ENCODE data around the gene WLS. TPM values are rescaled to one million over a fixed set of nuclear protein-coding genes. Genes with fewer than 3 reads are reported as not detected.

The WLS gene
- total RNA-seq, 2 donors from 2014 or later: 0.11 TPM; not detected in 1

DNA sequence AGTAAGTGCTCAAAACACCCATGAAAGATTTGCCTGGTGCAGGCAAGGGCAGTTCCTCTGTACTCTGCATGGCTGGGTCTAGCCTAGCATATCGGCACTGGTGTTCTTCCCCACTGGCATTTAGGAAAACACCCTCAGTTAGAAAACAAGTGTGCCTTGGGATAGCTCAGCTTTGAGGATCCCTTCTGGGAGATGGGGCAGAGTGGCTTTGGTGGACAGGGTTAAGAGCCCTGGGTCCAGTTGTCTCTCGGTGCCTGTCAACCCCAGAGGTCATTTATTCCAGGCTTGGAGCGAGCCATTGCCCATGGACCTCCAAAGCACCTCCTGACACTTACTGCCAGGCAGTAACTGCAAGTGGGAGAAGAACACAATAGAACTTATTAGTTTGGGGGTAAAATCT, 101.1 kb downstream of the WLS start:
- Mint-ChIP-seq H3K36me3 (ENCODE audit: low read depth) (no peaks in the 10 kb centered on the region), H3K27ac (no peak overlapping the region), H3K4me3 (no peak overlapping the region), H3K4me1 (no peaks in the 10 kb centered on the region), H3K9me3 (no peaks in the 10 kb centered on the region), H3K27me3 (peaks cover 5% of the 10 kb centered on the region)
- ATAC-seq (replicated peaks): no peak

- no peaks in the 10 kb centered on the region for H3K36me3 Mint-ChIP-seq (ENCODE audit: low read depth)
These were observed 102.6 kb downstream of the WLS start for GRCh38 chr1:68129536-68130250.

DNA sequence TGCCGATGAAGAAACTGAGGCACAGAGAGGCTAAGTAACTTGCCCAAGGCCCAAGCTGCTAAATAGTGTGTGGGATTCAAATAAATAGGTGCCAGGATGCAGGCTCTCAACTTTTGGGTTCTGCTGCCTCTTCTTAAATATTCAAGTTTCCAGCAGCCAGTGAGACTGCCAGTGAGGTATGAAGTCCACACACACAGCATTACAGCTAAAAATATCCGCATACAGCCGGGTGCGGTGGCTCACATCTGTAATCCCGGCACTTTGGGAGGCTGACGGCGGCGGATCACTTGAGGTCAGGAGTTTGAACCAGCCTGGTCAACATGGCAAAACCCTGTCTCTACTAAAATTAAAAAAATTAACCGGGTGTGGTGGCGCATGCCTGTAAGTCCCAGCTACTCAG, 103.5 kb downstream of the WLS start:
- no peaks in the 10 kb centered on the region for H3K4me1 Mint-ChIP-seq
- ATAC-seq (replicated peaks): no peak
- H3K27ac Mint-ChIP-seq: no peak overlapping the region
- H3K27me3 Mint-ChIP-seq: peaks cover 2% of the 10 kb centered on the region
- H3K4me3 Mint-ChIP-seq: no peak overlapping the region
- H3K36me3 Mint-ChIP-seq (ENCODE audit: low read depth): no peaks in the 10 kb centered on the region
- H3K9me3 Mint-ChIP-seq: no peaks in the 10 kb centered on the region

More at GRCh38 chr1:68129536-68130250, 102.6 kb downstream of the WLS start:
- no peak for ATAC-seq (replicated peaks)
- H3K4me3 Mint-ChIP-seq: no peak overlapping the region
- peaks cover 5% of the 10 kb centered on the region for H3K27me3 Mint-ChIP-seq
- H3K9me3 Mint-ChIP-seq: no peaks in the 10 kb centered on the region
- H3K27ac Mint-ChIP-seq: no peak overlapping the region
- no peaks in the 10 kb centered on the region for H3K4me1 Mint-ChIP-seq

DNA sequence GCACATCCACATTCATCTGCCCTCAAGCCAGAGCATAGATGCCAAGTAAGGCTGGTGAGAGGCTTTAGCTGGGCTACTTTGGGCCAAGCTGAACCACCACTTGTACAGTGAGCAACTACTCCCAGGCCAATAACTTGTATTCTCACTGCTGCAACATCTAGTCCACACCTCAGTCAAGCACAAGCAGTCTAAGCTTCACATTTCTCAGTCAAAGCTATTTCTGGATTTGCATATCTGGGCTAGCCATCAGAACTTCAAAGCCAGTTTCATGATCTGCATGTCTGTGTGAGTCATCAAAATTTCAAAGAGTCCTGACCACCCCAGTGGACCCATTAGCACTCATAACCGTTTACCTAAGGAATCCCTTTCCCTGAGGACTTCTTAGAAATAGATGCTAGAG, 104.2 kb downstream of the WLS start:
- ATAC-seq (replicated peaks): no peak
- Mint-ChIP-seq H3K9me3 (no peaks in the 10 kb centered on the region), H3K27me3 (no peaks in the 10 kb centered on the region), H3K27ac (no peak overlapping the region), H3K4me3 (no peak overlapping the region), H3K36me3 (ENCODE audit: low read depth) (no peaks in the 10 kb centered on the region), H3K4me1 (no peaks in the 10 kb centered on the region)

DNA sequence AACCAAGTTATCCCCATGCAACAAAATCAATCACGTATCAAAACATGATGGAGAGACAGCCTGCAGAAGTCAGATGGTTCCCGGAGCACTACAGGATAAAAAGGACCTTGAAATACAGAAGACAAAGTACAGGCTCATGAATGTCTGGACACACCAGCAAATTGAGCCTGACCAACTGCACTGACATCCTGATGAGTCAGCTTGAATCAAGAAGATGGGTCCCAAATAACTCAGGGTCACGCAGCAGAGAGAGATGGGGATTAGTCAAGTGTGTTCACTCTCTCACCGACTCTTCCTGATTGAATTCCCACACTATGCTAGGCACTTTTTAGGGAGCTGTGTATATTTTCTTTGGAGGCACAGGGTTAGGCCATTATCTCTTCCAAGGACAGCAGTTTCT, 110.8 kb downstream of the WLS start:
- ATAC-seq (replicated peaks): no peak
- Mint-ChIP-seq H3K27ac (no peak overlapping the region), H3K27me3 (peaks cover 5% of the 10 kb centered on the region), H3K9me3 (no peaks in the 10 kb centered on the region), H3K36me3 (ENCODE audit: low read depth) (no peaks in the 10 kb centered on the region), H3K4me1 (peaks cover 5% of the 10 kb centered on the region), H3K4me3 (no peak overlapping the region)

- H3K4me1 Mint-ChIP-seq: peaks cover 5% of the 10 kb centered on the region
- H3K4me3 Mint-ChIP-seq: no peak overlapping the region
- no peak for ATAC-seq (replicated peaks)
- H3K36me3 Mint-ChIP-seq (ENCODE audit: low read depth): no peaks in the 10 kb centered on the region
- peaks cover 7% of the 10 kb centered on the region for H3K27me3 Mint-ChIP-seq
- H3K9me3 Mint-ChIP-seq: no peaks in the 10 kb centered on the region
- H3K27ac Mint-ChIP-seq: no peak overlapping the region
These were observed 112.1 kb downstream of the WLS start for GRCh38 chr1:68120136-68120791.

- ATAC-seq (replicated peaks): no peak
- Mint-ChIP-seq H3K36me3 (ENCODE audit: low read depth) (no peaks in the 10 kb centered on the region), H3K9me3 (no peaks in the 10 kb centered on the region), H3K4me1 (peaks cover 5% of the 10 kb centered on the region), H3K4me3 (no peak overlapping the region), H3K27ac (no peak overlapping the region), H3K27me3 (peaks cover 7% of the 10 kb centered on the region)
These were observed 112.9 kb downstream of the WLS start for GRCh38 chr1:68119445-68119844.

DNA sequence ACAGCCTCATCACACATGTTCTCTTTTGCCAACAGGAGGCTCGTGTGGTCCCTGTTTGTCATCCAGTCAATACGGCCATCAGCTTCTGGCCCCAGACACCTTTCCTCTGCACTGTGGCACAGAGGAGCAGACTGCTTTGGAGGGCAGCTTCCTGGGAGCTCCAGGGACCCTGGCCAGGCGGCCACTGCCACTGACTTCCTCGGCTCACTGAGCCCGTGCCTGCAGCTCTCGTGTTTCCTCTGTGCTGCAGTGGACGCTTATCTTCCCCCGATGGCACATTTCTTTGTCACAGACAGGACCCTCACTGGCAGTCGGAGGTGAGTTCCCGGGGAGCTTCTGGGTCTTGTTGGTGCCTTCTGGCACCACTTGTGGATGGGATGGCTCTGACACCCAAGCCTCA, 114.9 kb downstream of the WLS start:
- Mint-ChIP-seq H3K27ac (no peak overlapping the region), H3K27me3 (peaks cover 9% of the 10 kb centered on the region), H3K4me3 (peak overlapping the region; percentile 3), H3K36me3 (ENCODE audit: low read depth) (no peaks in the 10 kb centered on the region), H3K4me1 (peaks cover 5% of the 10 kb centered on the region), H3K9me3 (no peaks in the 10 kb centered on the region)
- ATAC-seq (replicated peaks): no peak

GRCh38 chr1:68116643-68117235, 115.6 kb downstream of the WLS start:
- Mint-ChIP-seq H3K4me3 (peak overlapping the region; percentile 3), H3K27ac (no peak overlapping the region), H3K36me3 (ENCODE audit: low read depth) (no peaks in the 10 kb centered on the region), H3K4me1 (peaks cover 5% of the 10 kb centered on the region), H3K27me3 (peaks cover 12% of the 10 kb centered on the region), H3K9me3 (no peaks in the 10 kb centered on the region)
- no peak for ATAC-seq (replicated peaks)

GRCh38 chr1:68115308-68115707, 117.0 kb downstream of the WLS start:
- Mint-ChIP-seq H3K27me3 (peaks cover 12% of the 10 kb centered on the region), H3K4me3 (no peak overlapping the region), H3K9me3 (no peaks in the 10 kb centered on the region), H3K27ac (no peak overlapping the region), H3K4me1 (peaks cover 5% of the 10 kb centered on the region), H3K36me3 (ENCODE audit: low read depth) (no peaks in the 10 kb centered on the region)
- no peak for ATAC-seq (replicated peaks)

DNA sequence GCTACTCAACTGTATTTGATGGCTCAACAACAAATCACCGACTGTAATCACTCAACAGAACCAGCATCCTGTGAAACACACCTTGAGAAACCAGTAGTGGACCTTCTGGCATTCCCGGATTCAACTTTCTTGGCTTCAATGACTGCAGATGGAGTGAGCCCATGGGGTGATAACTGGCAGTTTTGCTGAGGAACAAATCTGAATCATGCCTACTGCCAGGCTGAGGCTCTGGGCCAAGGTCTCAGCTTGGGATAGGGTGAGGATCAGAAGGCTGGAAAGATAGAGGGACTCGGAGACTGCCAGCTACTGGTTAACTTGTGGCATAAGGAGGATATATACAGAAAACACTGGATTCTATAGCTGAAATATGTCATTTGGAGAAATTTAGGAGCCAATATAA, 118.4 kb downstream of the WLS start:
- no peaks in the 10 kb centered on the region for H3K36me3 Mint-ChIP-seq (ENCODE audit: low read depth)
- peaks cover 5% of the 10 kb centered on the region for H3K4me1 Mint-ChIP-seq
- H3K9me3 Mint-ChIP-seq: no peaks in the 10 kb centered on the region
- peaks cover 17% of the 10 kb centered on the region for H3K27me3 Mint-ChIP-seq
- H3K27ac Mint-ChIP-seq: no peak overlapping the region
- no peak for ATAC-seq (replicated peaks)
- no peak overlapping the region for H3K4me3 Mint-ChIP-seq

GRCh38 chr1:68112835-68113243, 119.5 kb downstream of the WLS start:
- H3K4me1 Mint-ChIP-seq: peaks cover 5% of the 10 kb centered on the region
- peaks cover 17% of the 10 kb centered on the region for H3K27me3 Mint-ChIP-seq
- no peak for ATAC-seq (replicated peaks)
- H3K4me3 Mint-ChIP-seq: no peak overlapping the region
- no peak overlapping the region for H3K27ac Mint-ChIP-seq
- no peaks in the 10 kb centered on the region for H3K36me3 Mint-ChIP-seq (ENCODE audit: low read depth)
- no peaks in the 10 kb centered on the region for H3K9me3 Mint-ChIP-seq

DNA sequence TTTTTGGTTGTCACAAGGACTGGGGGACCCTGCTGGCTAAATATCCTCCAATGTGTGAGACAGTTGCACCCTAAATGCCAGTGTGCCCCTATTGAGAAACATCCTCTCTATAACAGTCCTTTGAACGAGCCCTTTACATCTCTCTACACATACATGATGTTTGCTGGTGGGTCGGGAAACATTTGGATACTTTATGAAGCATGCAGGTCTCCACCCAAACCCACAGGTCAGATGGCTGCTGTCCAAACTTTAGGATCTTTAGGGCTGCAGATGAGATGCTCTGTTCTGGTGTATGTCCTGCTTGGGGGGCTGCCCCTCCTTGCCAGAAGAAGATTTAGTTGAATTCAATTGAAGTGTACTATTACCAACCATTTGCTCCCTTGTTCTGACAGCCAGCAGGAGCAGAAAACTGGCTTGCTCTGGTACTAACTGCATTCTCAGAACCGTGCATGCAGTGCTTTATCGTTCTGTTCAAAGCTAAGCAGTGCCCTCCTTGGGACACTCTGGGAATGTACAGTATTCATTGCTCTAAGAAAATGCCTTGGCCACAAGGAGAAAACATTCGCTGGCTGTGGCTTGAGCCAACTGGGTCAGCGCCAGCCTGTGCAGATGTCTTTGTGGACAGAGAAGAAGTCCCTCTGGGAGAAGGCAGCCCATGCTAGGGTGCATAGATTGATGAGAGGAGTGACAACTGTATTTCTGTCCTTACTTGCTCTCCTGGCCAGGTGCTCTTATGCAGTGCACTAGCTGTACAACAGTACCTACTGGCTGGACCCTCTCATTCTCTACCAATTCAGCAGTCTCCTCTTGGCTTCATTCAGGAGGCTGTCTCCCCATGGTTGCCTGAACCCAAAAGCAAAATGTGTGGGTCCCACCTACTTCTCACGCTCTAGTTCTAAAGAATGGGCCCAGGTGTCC, 120.5 kb downstream of the WLS start:
- no peak for ATAC-seq (replicated peaks)
- Mint-ChIP-seq H3K27me3 (peaks cover 13% of the 10 kb centered on the region), H3K36me3 (ENCODE audit: low read depth) (no peaks in the 10 kb centered on the region), H3K9me3 (no peaks in the 10 kb centered on the region), H3K4me3 (no peak overlapping the region), H3K27ac (no peak overlapping the region), H3K4me1 (peaks cover under 1% of the 10 kb centered on the region)

- no peak overlapping the region for H3K4me3 Mint-ChIP-seq
- no peaks in the 10 kb centered on the region for H3K36me3 Mint-ChIP-seq (ENCODE audit: low read depth)
- no peaks in the 10 kb centered on the region for H3K9me3 Mint-ChIP-seq
- no peak for ATAC-seq (replicated peaks)
- no peaks in the 10 kb centered on the region for H3K4me1 Mint-ChIP-seq
- H3K27me3 Mint-ChIP-seq: peaks cover 33% of the 10 kb centered on the region
- no peak overlapping the region for H3K27ac Mint-ChIP-seq
These were observed 124.6 kb downstream of the WLS start for GRCh38 chr1:68107771-68108170.

All from activated T-helper 17 cell treated with anti-CD3 and anti-CD28 coated beads, Interleukin-2, amount 50 U/mL, for 72 hours (primary cell).